HL-60 (cell line): ENCODE results near the gene SNRPN.

ENCODE experiments used
- CTCF ChIP-seq: IDR thresholded peaks from one replicate; pipeline ENCODE4 v1.5.1; 2011; ENCODE audit warnings: low read length, control low read depth, inconsistent platforms; ENCODE audit not compliant: insufficient read depth
- SPI1 ChIP-seq: IDR thresholded peaks from 2 replicates; pipeline ENCODE4 v1.6.1; 2012; ENCODE audit warnings: low read depth, mild to moderate bottlenecking, borderline replicate concordance

GRCh38 chr15:24924621-24925020, 30.2 kb upstream of the SNRPN start:
- no peak for TF ChIP-seq CTCF
- no peak for TF ChIP-seq SPI1
